ENCODE results near the gene AREG.

AREG gene

DNA sequence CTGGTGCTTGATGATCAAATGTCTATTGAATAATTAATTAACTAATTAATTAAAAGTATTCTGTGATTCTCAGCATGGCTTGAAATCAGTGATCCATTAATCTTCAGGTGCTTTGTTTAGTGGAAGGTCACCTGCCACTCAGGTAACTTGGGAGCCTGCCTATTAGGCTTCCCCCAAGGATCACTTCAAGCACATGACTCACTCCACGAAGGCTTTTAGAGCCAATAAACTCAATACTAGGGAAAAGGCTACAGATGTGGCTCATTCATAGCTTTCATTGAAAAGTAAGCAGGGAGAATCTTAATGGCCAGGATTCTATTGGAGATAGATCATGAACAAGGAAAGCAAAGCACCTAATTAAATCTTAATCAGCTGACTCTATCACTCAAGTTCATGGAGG lies 21.3 kb downstream of the AREG start:
- DNase-seq: no peak

DNA sequence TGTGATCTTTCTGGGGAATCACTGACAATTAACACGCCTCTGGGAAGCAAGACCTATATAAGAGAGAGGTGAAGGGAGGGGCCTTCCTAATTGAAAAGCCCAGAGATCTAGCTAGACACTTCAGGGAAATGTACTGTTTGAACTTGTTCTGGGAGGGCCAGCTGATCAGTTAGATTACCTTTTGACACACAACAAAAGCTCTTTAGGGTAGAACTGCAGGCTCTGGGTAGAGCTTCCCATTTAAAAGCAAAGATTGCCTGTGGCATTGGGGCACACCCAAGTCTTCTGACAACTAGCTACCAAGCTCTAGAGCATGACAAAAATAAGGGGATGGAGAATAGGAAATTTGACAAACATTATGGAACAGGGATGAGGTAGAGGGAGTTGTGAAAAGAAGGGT lies 26.3 kb downstream of the AREG start:
- no peak for DNase-seq

DNA sequence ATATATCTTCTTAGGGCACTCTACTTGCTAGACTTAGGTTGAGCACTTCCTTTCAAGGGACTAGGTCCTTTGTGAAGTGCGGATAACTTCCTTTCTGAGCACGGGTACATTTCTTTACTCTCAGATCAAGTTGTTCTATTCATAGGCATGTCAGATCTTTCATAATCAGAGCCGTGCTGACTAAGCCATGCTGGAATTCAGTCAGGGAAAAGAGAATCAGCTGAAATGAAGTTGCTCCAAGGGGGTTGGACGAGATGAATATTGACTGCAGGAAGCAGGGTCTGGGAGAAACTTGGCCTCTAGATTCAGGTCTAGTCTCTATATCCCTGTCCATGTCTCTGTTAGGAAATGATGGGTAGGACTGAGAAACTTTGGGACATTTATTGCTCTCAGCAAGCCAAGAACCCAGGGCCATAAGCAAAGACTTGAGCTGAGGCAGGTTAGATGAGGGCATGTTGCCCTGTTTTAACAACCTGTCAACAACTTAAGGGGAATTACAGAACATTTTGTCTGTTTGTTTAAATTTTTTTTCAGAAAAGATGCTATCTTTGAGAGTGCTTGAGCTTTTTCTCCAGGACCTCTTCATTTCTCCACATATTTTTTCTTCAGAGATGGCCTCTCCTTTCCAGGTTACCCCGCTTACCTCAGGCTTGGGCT lies 28.3 kb downstream of the AREG start:
- no peak for DNase-seq

DNA sequence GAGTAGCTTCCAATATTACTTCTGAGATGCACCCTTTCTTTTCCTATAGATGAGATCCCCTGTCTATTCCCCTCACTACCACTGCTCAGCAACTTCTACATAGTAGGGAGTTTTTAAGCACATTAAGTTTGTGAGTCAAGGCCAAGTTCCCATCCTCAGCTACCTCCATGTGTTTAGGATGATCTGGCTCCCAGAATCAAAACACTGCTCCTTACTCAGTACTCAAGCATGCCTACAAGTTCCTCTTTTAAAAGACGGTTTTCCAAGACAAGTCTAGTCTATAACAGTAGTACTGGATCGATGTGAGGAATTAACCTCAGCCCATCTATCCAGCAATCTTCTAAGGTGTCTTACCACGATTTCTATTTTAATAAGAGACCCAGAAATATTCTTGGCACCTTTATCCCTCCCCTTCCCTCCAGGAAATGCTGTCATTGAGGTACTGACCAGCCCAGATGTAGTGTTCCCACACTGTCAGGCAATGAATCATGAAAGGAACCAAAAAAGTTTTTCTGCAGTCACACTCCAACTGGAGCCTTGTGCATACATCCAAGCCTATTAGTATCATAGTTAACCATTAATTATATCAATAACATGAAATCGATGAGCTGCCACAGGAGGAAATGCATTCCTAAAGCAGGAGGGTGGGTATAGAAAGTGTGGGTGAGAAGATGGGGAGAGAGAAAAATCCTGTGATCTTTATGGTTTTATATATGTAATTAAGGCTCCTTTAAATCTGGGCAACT lies 29.6 kb downstream of the AREG start:
- no peak for DNase-seq

DNA sequence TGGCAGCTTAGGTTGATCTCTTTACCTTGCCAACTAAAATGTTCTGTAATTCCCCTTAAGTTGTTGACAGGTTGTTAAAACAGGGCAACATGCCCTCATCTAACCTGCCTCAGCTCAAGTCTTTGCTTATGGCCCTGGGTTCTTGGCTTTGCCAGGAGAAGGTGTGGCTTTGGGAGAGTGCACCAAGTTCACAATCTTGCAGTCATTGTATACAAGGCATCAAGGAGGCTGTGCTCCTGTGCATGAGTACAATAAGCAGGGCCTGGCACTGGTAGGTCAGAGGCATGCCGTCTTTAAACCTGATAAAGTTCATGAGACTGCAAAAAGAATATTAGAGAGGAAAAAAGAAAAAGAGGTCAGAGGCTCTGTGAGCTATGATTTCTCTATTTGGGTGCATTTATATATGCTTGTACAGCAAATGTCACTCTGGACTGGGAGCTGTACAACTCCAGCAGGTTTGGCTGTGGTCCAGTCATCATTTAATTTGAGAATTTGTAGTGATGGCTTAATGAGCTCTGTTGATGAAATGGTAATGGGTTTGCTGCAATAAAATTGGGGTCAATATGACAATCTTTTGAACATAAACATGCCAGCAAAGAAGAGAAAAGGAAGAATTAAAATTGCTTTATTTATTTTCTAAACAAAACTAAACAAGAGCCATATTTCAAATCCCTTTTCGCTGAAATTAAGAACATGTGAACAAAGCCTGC lies 30.3 kb downstream of the AREG start:
- no peak for DNase-seq

DNA sequence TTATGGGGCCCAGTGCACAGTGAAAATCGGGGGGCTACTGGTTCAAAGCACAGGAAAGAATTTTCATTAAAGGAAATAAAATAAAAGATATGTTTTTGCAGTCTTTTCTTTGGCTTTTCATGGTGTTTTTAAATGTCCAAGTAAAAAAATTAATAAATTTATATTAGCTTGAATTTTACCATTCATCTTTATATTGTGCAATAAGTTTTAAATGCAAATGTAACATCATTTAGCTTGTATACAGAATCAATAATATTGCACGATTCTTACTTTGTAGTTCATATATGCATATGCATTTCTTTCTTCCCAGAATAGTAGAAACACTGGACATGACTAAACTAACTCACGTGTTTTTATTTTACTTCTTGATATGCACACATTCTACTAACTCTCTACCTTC lies 31.0 kb downstream of the AREG start:
- no peak for DNase-seq

DNA sequence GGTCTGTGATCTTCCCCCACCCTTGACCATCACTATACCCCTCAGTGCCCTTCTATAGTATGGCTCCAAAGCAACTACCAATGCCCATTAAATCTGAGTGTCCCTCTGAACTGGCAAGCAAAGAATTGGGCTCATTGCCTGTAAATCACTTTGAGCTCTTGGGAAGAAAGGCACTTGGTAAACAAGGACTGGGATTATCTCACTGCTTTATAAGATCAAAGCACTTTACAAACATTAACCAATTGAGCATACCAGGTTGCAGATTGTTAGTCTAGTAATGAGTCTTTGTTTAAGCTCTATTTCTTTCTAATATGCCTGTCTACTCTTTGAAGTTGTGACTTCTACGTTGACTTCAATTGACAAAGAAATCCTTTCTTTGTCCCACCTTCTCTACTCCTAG lies 34.1 kb downstream of the AREG start:
- DNase-seq: no peak

DNA sequence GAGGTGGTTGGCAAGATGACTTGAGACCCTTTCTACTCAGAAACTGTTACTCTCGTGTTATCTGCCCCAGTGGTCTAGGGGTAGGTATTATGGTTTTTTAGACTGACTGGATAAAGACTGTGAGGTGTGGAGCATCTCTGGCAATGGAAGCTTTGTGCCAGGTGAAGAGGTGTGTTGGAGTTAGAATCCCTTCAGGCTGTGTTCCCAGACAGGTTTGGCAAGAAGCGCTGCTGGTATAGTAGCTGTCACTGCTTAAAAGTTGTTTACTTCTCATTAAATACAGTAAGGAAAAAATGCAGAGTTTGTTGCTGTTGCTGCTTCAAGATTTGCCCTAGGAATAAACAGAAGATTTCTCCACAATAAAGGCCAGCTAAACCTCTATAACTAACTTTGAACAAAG lies 35.3 kb downstream of the AREG start:
- DNase-seq: no peak

DNA sequence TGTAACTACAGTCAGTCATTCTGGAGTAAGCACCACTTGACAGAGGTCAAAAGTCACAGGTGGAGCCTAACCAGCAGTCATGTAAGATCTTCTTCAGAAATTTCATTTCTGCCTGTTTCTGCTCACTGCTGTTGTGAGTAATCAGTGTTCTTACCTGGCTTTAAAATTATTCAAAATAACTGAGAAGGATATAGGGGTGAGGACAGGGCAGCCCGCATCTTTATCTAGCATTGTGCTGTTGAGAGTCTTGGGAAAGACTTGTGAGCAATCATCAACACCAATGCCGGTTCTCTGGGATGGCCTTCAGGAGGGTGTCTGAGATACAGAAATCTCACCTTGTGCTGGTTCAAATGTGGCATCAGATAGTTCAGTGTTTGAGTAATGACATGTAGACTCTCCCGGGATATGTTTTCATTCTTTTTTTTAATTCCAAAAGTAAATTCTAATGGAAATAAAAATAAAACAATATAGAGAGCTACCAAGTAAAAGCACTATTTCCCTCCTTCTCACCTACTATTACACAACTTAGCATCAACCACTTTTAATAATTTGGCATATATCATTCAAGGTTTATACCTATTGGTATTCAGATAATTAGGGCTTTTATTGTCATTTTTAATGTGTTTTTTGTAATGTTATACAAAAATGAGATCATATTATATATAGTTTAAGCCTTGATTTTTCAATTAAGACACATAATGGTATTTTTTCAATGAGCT lies 37.1 kb downstream of the AREG start:
- no peak for DNase-seq

DNA sequence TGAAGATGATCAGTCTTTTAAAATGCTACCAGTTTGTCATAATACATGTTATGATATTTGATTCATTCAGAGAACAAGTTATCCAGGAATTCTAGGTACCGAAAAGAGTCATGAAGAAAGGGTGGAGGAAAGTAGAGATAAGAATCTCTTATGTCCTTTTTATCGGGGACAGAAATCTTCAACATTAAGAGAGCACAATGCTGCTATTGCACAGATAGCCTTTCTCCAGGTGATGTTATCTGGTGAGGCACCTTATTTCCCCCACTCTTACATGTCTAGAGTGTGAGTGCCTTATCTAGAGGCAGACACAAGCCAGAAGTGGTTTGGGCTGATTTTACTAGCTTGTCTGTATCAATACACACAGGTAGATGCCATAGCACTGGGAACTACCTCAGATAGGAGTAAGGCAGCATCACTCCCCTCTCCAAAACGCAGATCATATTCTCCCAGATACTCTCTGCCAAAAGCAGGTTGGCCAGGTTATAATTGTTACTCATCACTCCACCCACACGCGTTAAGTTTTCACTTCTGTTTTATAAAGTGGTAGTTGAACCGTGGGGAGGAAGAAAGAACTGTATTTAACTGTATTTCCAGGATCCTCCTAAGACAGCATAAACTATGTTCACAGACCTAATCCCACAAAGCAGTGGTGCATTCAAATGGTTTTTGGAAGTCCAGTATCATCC lies 38.4 kb downstream of the AREG start:
- no peak for DNase-seq

DNA sequence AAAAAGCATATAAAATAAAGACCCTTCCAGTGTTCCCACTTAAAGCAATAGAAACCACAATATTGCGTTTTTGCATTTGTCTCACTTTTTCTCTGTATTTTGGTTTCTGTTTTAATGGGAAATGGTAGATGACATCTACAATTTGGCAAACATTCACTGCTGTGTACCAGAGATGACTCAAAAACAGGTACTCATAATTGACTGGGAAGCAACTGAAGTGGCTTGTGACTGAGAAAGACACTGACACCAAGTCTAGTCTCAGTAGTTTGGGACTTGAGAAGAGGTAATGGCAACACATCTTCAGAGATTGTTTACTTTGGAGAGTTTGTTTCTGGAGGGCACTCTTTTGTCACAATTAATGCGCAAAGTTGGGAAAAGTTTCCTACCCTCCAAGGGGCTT lies 42.0 kb downstream of the AREG start:
- no peak for DNase-seq

DNA sequence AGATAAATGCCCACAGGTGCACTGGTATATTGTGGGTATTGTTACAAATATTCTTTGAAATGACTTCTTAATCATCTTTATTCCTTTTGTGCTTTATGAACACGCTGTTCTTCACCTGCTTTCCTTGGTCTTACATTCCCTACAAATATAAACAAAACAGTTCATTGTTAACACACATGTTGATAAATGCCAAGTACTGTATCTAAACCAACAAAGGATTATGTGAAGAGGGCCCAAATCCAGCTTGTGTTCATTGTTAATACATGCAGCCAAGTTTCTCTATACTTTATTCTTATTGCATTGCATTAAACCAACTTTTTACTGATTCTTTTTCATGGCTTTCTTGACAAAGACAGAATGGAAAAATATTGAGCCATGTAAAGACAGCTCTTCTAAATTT lies 42.8 kb downstream of the AREG start:
- no peak for DNase-seq

DNA sequence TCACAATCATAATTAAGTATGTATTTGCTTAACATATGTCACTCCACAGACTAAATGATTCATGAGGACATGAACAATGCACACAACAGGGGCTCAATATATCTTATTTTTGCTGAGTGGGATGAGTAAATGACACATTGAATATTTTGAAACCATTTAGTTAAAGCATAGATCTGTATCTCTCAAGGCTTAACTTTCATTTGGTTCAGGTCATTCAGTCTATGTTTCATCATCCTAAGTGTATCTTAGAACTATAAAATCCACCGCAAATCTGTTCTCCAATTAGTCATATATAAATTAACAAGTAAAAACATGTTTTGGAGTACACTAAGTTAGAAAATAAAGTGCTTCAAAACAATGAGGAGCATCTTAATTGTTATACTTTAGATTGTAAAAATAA lies 45.8 kb downstream of the AREG start:
- DNase-seq: no peak

DNA sequence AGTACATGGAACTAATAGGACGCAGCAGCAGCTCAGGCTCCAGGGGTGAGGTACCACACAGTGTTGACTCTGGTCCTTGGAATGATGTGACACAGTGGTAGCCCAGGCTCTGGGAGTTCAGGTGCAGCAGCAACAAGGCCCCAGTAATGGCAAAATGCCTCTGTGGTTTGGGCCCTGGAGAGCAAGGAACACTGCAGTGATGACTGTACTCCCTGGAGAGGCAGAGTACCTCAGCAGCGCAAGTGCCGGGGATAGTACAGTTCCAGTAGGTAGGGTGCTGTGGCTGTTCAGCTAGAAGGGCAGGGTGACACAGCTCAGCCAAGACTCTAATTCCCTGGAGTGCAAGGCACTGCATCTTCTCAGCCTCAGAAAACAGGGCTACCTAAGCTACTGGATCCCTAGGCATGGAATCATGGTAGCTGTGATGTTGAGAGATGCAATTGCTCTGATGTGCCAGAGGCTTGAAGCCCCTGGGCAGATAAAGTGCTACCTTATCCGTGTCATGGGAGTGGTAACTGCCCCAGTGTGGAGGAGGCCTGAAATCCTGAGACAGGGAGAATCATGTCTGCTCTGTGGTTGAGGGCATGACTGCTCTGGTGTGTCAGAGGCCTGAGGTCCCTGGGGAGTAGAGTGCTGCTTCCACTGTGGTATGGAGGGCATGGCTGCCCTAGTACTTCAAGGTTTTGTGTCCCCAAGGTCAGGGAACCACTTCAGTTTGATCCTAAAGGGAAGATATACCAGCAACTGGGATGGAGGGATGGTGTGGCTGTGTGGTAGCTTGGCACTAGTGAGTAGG lies 55.2 kb downstream of the AREG start:
- DNase-seq: no peak

DNA sequence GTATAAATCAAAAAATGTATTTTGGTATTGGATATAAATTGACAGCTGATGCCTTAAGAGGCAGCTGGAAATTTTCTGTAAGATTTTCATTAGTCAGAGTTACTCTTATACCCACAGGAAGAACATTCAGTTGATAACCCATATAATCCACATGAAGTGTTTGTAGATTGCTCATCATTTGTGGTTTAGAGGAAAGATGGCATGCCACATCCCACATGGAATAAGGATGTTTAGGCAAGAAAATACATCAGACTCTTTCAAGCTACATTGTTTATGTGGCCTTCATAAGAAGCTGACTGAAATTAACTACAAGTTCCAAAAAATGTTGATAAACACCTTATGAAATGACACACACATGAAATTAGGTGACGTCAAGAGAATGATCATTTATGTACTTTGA lies 56.6 kb downstream of the AREG start:
- DNase-seq: no peak

DNA sequence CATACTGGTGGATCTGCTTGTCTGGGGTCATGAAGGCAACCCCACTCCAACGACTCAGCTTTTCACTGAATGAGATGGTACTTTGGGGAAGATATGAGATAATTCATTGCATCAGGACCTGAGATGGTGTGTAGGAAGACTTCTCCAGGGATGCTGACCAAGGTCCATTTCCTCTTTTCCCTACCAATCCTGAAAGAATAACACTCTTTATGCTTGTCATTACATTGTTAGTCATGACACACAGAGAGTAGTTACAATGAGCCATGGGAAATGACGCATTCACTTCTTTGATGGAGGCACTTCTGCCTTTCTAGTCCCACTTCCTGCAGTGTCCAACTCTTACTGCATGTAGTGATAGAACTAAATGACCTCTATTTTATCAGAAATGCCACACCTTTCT lies 58.6 kb downstream of the AREG start:
- no peak for DNase-seq

DNA sequence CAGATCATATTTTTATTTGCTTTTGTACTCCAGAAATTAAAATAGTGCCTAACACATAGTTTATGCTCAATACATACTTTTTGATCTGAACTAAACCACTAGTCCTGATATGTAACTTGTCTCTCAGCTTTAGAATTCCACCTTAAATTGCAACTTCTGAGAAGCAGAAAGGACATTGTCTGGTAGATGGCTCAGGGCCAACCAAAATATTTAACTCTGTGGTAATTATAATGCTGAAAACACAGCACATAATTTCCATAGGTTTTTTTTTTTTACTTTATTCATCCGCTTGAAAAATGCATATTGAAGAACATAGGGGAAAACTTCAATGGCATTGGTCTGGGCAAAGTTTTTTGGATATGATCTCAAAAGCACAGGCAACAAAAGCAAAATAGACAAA lies 59.3 kb downstream of the AREG start:
- no peak for DNase-seq

Data from cortex of kidney (tissue), 1 donor.